Kidney epithelial cell (primary cell): ENCODE results near the gene GRHPR. TPM values are rescaled to one million over a fixed set of nuclear protein-coding genes. Genes with fewer than 3 reads are reported as not detected.
"Not testable (repeated sequence)": the region's sequence is repeated elsewhere in the genome, so short reads cannot be mapped to it uniquely, and the experiment has no call there.

ENCODE experiments used
- DNase-seq: peaks from one replicate; pipeline ENCODE4 v3.0.0-alpha.2; 2010; ENCODE audit warnings: low read depth
- H3K27me3 ChIP-seq: 2 replicates; pipeline ENCODE4 v1.6.0; 2011; ENCODE audit warnings: low read length; ENCODE audit not compliant: control insufficient read depth, insufficient read depth
- H3K36me3 ChIP-seq: 2 replicates; pipeline ENCODE4 v1.5.1; 2011; ENCODE audit warnings: low read length; ENCODE audit not compliant: control insufficient read depth, insufficient read depth
- H3K4me3 ChIP-seq: 2 replicates; pipeline ENCODE4 v1.5.1; 2011; ENCODE audit warnings: low read depth, mild to moderate bottlenecking, control low read depth, low read length
- total RNA-seq: library from RNA; depleted of rRNA; stranded (reverse); fragments of >200 nt; gene quantifications from 2 replicates; pipeline ENCODE4 v1.2.3, GENCODE V29; 2015
- TF ChIP-seq, protein P1 (sequence below): IDR thresholded peaks from 2 replicates; pipeline ENCODE4 v1.5.1; 2011; ENCODE audit warnings: mild to moderate bottlenecking, moderate library complexity, low read length, control low read depth, inconsistent platforms; ENCODE audit not compliant: insufficient read depth, poor library complexity, severe bottlenecking

The GRHPR gene
- total RNA-seq, 1 donor from 2014 or later: 142 TPM

- Histone ChIP-seq H3K36me3 (no peaks in the 10 kb centered on the region), H3K4me3 (peak overlapping the region; percentile 52), H3K27me3 (no peaks in the 10 kb centered on the region)
- no peak for DNase-seq
- TF ChIP-seq, protein P1, sequence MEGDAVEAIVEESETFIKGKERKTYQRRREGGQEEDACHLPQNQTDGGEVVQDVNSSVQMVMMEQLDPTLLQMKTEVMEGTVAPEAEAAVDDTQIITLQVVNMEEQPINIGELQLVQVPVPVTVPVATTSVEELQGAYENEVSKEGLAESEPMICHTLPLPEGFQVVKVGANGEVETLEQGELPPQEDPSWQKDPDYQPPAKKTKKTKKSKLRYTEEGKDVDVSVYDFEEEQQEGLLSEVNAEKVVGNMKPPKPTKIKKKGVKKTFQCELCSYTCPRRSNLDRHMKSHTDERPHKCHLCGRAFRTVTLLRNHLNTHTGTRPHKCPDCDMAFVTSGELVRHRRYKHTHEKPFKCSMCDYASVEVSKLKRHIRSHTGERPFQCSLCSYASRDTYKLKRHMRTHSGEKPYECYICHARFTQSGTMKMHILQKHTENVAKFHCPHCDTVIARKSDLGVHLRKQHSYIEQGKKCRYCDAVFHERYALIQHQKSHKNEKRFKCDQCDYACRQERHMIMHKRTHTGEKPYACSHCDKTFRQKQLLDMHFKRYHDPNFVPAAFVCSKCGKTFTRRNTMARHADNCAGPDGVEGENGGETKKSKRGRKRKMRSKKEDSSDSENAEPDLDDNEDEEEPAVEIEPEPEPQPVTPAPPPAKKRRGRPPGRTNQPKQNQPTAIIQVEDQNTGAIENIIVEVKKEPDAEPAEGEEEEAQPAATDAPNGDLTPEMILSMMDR: no peak
Observed at GRCh38 chr9:37466037-37466709, 43.7 kb downstream of the GRHPR start.

DNA sequence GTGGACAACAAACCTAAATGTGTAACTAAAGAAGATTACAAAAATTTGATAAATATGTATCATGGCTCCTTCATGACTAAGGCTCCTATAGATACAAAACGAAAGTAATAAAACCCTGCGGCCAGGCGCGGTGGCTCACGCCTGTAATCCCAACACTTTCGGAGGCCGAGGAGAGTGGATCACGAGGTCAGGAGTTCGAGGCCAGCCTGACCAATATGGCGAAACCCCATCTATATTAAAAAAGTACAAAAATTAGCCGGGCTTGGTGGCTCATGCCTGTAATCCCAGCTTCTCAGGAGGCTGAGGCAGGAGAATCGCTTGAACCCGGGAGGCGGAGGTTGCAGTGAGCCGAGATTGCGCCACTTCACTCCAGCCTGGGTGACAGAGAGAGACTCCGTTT lies 45.0 kb downstream of the GRHPR start:
- H3K27me3 ChIP-seq, DNase-seq, H3K4me3 ChIP-seq, H3K36me3 ChIP-seq: not testable (repeated sequence)

GRCh38 chr9:37468620-37469019 lies 46.1 kb downstream of the GRHPR start:
- TF ChIP-seq, protein P1: no peak
- no peaks in the 10 kb centered on the region for H3K36me3 ChIP-seq
- H3K4me3 ChIP-seq: no peak overlapping the region
- no peak for DNase-seq
- no peaks in the 10 kb centered on the region for H3K27me3 ChIP-seq

DNA sequence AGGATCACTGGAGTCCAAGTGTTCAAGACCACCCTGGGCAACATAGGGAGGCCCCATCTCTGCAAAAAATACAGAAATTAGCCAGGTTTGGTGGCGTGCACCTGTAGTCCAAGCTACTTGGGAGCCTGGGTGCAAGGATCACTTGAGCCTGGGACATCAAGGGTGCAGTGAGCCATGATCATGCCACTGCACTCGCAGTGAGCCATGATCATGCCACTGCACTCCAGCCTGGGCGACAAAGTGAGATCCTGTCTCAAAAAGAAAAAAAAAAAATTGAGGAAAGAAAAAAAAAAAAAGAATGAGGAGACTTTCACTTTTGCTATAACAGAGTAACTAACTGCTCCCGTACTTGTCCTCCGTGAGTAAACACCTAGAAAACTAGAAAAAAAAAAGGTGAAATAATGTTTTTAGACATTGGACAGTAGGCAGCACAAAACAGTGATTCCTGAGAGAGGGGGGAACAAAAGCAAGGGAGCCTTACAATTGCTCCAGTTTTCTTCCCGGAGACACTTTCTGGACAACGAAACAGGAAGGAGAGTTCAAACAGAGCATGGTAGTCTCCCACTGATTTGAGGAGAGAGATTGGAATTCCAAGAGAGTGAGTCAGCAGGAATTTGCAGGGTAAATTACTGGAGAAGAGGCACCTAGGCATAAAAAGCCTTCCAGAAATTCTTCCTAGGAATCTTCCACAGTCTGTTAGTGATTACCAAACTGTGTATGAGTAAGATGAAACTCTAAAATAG lies 49.6 kb downstream of the GRHPR start:
- H3K27me3 ChIP-seq: no peaks in the 10 kb centered on the region
- peak overlapping the region; percentile 40 for H3K4me3 ChIP-seq
- H3K36me3 ChIP-seq: no peaks in the 10 kb centered on the region
- TF ChIP-seq, protein P1: no peak
- DNase-seq: peak; percentile 93

- H3K4me3 ChIP-seq, DNase-seq, H3K36me3 ChIP-seq, H3K27me3 ChIP-seq: not testable (repeated sequence)
Observed at GRCh38 chr9:37473982-37474381, 51.5 kb downstream of the GRHPR start.

GRCh38 chr9:37474438-37474837 lies 51.9 kb downstream of the GRHPR start:
- H3K27me3 ChIP-seq: no peaks in the 10 kb centered on the region
- TF ChIP-seq, protein P1: no peak
- DNase-seq: no peak

More at GRCh38 chr9:37474438-37474837, 51.9 kb downstream of the GRHPR start:
- Histone ChIP-seq H3K4me3 (no peak overlapping the region), H3K36me3 (no peaks in the 10 kb centered on the region)
